ENCODE data around the gene TRAK1.

The TRAK1 gene

GRCh38 chr3:42257007-42257406 lies 165.8 kb downstream of the TRAK1 start:
- DNase-seq (ENCODE audit: extremely low read depth, low read depth): no peak
- no peak for TF ChIP-seq CTCF (IDR thresholded peaks at IDR 0.05; ENCODE audit: low read depth, low read length, missing control alignments)
- no peak overlapping the region for H3K4me3 ChIP-seq (replicated peaks; ENCODE audit: low read depth, low read length)

GRCh38 chr3:42262525-42262924 lies 171.4 kb downstream of the TRAK1 start:
- H3K4me3 ChIP-seq (replicated peaks; ENCODE audit: low read depth, low read length): no peak overlapping the region
- no peak for DNase-seq (ENCODE audit: extremely low read depth, low read depth)
- TF ChIP-seq CTCF (IDR thresholded peaks at IDR 0.05; ENCODE audit: low read depth, low read length, missing control alignments): no peak

- TF ChIP-seq CTCF (IDR thresholded peaks at IDR 0.05; ENCODE audit: low read depth, low read length, missing control alignments): no peak
- no peak for DNase-seq (ENCODE audit: extremely low read depth, low read depth)
- no peak overlapping the region for H3K4me3 ChIP-seq (replicated peaks; ENCODE audit: low read depth, low read length)
Observed at GRCh38 chr3:42263354-42264346, 172.5 kb downstream of the TRAK1 start.

- no peak overlapping the region for H3K4me3 ChIP-seq (replicated peaks; ENCODE audit: low read depth, low read length)
- no peak for TF ChIP-seq CTCF (IDR thresholded peaks at IDR 0.05; ENCODE audit: low read depth, low read length, missing control alignments)
Observed at GRCh38 chr3:42264399-42265058, 173.4 kb downstream of the TRAK1 start.

GRCh38 chr3:42265059-42265991 lies 174.2 kb downstream of the TRAK1 start:
- DNase-seq (ENCODE audit: extremely low read depth, low read depth): no peak
- TF ChIP-seq CTCF (IDR thresholded peaks at IDR 0.05; ENCODE audit: low read depth, low read length, missing control alignments): no peak

More at GRCh38 chr3:42264399-42265058, 173.4 kb downstream of the TRAK1 start:
- no peak for DNase-seq (ENCODE audit: extremely low read depth, low read depth)

GRCh38 chr3:42266085-42266484 lies 174.9 kb downstream of the TRAK1 start, which contains the start of gene CCK:
Gene CCK (minus strand): TSS chr3:42266185. CDS start chr3:42263630, 2,555 bp downstream.
- no peak within 1 kb of the TSS for H3K4me3 ChIP-seq (replicated peaks; ENCODE audit: low read depth, low read length)
- no peak for DNase-seq (ENCODE audit: extremely low read depth, low read depth)
- no peak for TF ChIP-seq CTCF (IDR thresholded peaks at IDR 0.05; ENCODE audit: low read depth, low read length, missing control alignments)

More at GRCh38 chr3:42265059-42265991, 174.2 kb downstream of the TRAK1 start:
- no peak overlapping the region for H3K4me3 ChIP-seq (replicated peaks; ENCODE audit: low read depth, low read length)
